Gastrocnemius medialis (tissue), 4 donors: ENCODE data around the gene MED25. TPM values are rescaled to one million over a fixed set of nuclear protein-coding genes. Genes with fewer than 3 reads are reported as not detected.

Source experiments
- ATAC-seq, 2 donors: fragments of 150-250 bp; one replicate each; pipeline ENCODE4 v1.9.1; 2016
- DNase-seq, 2 donors: peaks; one replicate each; pipeline ENCODE4 v3.0.0-alpha.2; 2019
- H3K27ac ChIP-seq, 4 donors: fragments of 200-600 bp; sonication (generic); 1 replicate in 1 of 4; 2 replicates in 3 of 4; pipeline ENCODE4 v1.5.1; 2016 to 2018; ENCODE audit warnings: mild to moderate bottlenecking in 2 of 4, moderate library complexity in 1 of 4
- H3K27me3 ChIP-seq, 3 donors: fragments of 200-600 bp; sonication (generic) in 2 of 3; 1 replicate in 1 of 3; 2 replicates in 2 of 3; pipeline versions ENCODE4 v1.5.1 to v1.6.0; 2016 to 2019; ENCODE audit warnings: mild to moderate bottlenecking in 1 of 3, moderate library complexity in 1 of 3
- H3K36me3 ChIP-seq, 2 donors: fragments of 200-600 bp; sonication (generic) in 1 of 2; one replicate each; pipeline ENCODE4 v1.5.1; 2017 to 2018
- H3K4me1 ChIP-seq, 2 donors: fragments of 200-600 bp; sonication (generic) in 1 of 2; one replicate each; pipeline ENCODE4 v1.5.1; 2016 to 2017; ENCODE audit warnings: mild to moderate bottlenecking in 2 of 2
- H3K4me3 ChIP-seq, 4 donors: fragments of 200-600 bp; sonication (generic) in 3 of 4; 1 replicate in 1 of 4; 2 replicates in 3 of 4; pipeline ENCODE4 v1.5.1; 2016 to 2019; ENCODE audit warnings: mild to moderate bottlenecking in 2 of 4
- H3K9me3 ChIP-seq, 3 donors: fragments of 200-600 bp; sonication (generic) in 2 of 3; 1 replicate in 1 of 3; 2 replicates in 2 of 3; pipeline ENCODE4 v1.5.1; 2016 to 2019
- POLR2A ChIP-seq, 2 donors: fragments of 450-650 bp; IDR thresholded peaks; one replicate each; pipeline ENCODE4 v1.6.1; 2017; ENCODE audit warnings: antibody characterized with exemption in 2 of 2, mild to moderate bottlenecking in 2 of 2, moderate library complexity in 2 of 2
- in situ Hi-C, 4 donors: fragments of 200-750 bp; cut with MboI; loops; one replicate each; pipeline versions ENCODE4 v1.15.0 to v1.8.0; 2017; ENCODE audit warnings: low sequenced_read_pairs in 4 of 4
- intact Hi-C: fragments of 100-400 bp; cut with DNase I; formaldehyde crosslinking; loops from one replicate; pipeline ENCODE4 v1.15.1; 2023; ENCODE audit warnings: low total_unique reads
- total RNA-seq, 4 donors: library from RNA; depleted of rRNA; stranded (reverse); fragments of >200 nt; gene quantifications; one replicate each; pipeline versions ENCODE4 v1.1.0 to v1.2.3, GENCODE V29; 2016
- TF ChIP-seq, protein P1 (sequence below), 5 experiments: fragments of 450-650 bp in 3 of 5; fragments of 200-600 bp in 2 of 5; sonication (generic) in 2 of 5; IDR thresholded peaks in 4 of 5; conservative IDR thresholded peaks in 1 of 5; 1 replicate in 4 of 5; 2 replicates in 1 of 5; pipeline ENCODE4 v1.5.1; 2016 to 2019; ENCODE audit warnings: antibody characterized with exemption in 5 of 5, mild to moderate bottlenecking in 3 of 5, moderate library complexity in 3 of 5

MED25 gene
- total RNA-seq, 4 donors from 2014 or later: 46.6 to 105 (median 78.7) TPM

DNA sequence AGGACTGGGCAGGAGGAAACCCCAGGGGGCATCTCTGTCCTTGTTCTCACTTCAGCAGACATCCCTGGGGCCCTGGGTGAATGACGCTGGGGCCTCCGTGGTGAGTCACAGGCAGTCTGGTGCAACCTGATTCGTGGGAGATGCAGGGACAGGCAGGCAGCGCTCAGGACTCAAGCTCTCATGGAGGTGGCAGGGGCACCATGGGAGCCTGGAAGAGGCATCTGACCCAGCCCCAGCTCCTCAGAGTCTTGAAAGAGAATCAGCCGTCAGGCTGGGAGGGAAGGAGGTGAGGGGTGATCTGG, 18.9 kb downstream of the MED25 start:
- Histone ChIP-seq H3K4me1 (peaks cover 21 to 26% of the 10 kb centered on the region in 2 donors), H3K27ac (peak overlapping the region in 3 of 4 donors; percentile 89 to 96 (median 94)), H3K9me3 (no peaks in the 10 kb centered on the region), H3K4me3 (no peak overlapping the region), H3K36me3 (peaks cover 0 to 75% of the 10 kb centered on the region in 2 donors), H3K27me3 (no peaks in the 10 kb centered on the region)
- ATAC-seq: no peak
- DNase-seq: no peak
- in situ Hi-C loops: no loop called here
- intact Hi-C loops: no loop called here
- TF ChIP-seq POLR2A (IDR thresholded peaks at IDR 0.05): no peak
- TF ChIP-seq, protein P1, sequence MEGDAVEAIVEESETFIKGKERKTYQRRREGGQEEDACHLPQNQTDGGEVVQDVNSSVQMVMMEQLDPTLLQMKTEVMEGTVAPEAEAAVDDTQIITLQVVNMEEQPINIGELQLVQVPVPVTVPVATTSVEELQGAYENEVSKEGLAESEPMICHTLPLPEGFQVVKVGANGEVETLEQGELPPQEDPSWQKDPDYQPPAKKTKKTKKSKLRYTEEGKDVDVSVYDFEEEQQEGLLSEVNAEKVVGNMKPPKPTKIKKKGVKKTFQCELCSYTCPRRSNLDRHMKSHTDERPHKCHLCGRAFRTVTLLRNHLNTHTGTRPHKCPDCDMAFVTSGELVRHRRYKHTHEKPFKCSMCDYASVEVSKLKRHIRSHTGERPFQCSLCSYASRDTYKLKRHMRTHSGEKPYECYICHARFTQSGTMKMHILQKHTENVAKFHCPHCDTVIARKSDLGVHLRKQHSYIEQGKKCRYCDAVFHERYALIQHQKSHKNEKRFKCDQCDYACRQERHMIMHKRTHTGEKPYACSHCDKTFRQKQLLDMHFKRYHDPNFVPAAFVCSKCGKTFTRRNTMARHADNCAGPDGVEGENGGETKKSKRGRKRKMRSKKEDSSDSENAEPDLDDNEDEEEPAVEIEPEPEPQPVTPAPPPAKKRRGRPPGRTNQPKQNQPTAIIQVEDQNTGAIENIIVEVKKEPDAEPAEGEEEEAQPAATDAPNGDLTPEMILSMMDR (IDR thresholded peaks at IDR 0.05 in 4 of 5, conservative IDR thresholded peaks at IDR 0.05 in 1 of 5): no peak

DNA sequence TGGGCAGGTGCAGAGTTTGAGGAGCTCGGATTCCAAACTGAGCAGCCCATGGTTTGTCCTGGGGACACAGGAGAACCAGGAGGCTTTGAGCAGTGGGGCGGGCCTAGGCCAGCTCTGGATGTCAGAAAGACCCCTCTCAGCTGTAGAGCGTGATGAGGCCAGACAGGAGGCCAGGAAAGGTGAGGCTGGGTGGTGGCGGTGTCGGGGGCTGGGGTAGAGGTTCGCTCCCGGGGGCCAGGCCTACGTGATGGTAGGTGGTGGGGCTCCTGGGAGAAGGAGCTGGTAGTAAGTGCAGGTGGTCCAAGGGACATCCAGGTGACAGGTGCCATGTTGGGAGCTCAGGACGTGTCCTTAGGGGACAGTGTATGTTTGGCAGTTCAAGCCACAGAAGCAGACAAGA, 19.3 kb downstream of the MED25 start:
- Histone ChIP-seq H3K9me3 (no peaks in the 10 kb centered on the region), H3K4me1 (peaks cover 21 to 25% of the 10 kb centered on the region in 2 donors), H3K36me3 (peaks cover 0 to 70% of the 10 kb centered on the region in 2 donors), H3K4me3 (no peak overlapping the region), H3K27ac (peak overlapping the region; percentile 79 to 96 (median 92)), H3K27me3 (no peaks in the 10 kb centered on the region)
- intact Hi-C loops (no loop called here), in situ Hi-C loops (no loop called here)
- ATAC-seq: no peak
- TF ChIP-seq POLR2A (IDR thresholded peaks at IDR 0.05): no peak
- TF ChIP-seq, protein P1 (IDR thresholded peaks at IDR 0.05 in 4 of 5, conservative IDR thresholded peaks at IDR 0.05 in 1 of 5): no peak
- DNase-seq: no peak

GRCh38 chr19:49838885-49839588, 20.9 kb downstream of the MED25 start:
- Histone ChIP-seq H3K36me3 (peaks cover 0 to 65% of the 10 kb centered on the region in 2 donors), H3K4me1 (peaks cover 12 to 15% of the 10 kb centered on the region in 2 donors), H3K27me3 (no peaks in the 10 kb centered on the region), H3K4me3 (no peak overlapping the region), H3K27ac (peak overlapping the region; percentile 79 to 96 (median 92)), H3K9me3 (no peaks in the 10 kb centered on the region)
- intact Hi-C loops (no loop called here), in situ Hi-C loops (no loop called here)
- DNase-seq: no peak
- ATAC-seq: peak; percentile 17 to 34
- no peak for TF ChIP-seq POLR2A (IDR thresholded peaks at IDR 0.05)
- TF ChIP-seq, protein P1 (IDR thresholded peaks at IDR 0.05 in 4 of 5, conservative IDR thresholded peaks at IDR 0.05 in 1 of 5): no peak

- Histone ChIP-seq H3K36me3 (peaks cover 0 to 58% of the 10 kb centered on the region in 2 donors), H3K27me3 (no peaks in the 10 kb centered on the region), H3K4me3 (no peak overlapping the region), H3K27ac (peak overlapping the region; percentile 79 to 96 (median 92)), H3K4me1 (peaks cover 12 to 15% of the 10 kb centered on the region in 2 donors), H3K9me3 (no peaks in the 10 kb centered on the region)
- intact Hi-C loops: no loop called here
- in situ Hi-C loops: no loop called here
- ATAC-seq: no peak
- TF ChIP-seq, protein P1 (IDR thresholded peaks at IDR 0.05 in 4 of 5, conservative IDR thresholded peaks at IDR 0.05 in 1 of 5): no peak
- no peak for TF ChIP-seq POLR2A (IDR thresholded peaks at IDR 0.05)
- no peak for DNase-seq
Observed at GRCh38 chr19:49839713-49840112, 21.6 kb downstream of the MED25 start.
